ENCODE measurements around the gene GPR31.
A peak's percentile ranks its signal among the peaks of the same experiment; 100 is the strongest.
"Not testable (repeated sequence)": the region's sequence is repeated elsewhere in the genome, so short reads cannot be mapped to it uniquely, and the experiment has no call there.

GPR31 gene

GRCh38 chr6:167167699-167168098 lies 9.9 kb upstream of the GPR31 start:
- not testable (repeated sequence) for H3K4me3 ChIP-seq (ENCODE audit: low read depth in 1 of 2, low read length in 2 of 2); H3K36me3 ChIP-seq (ENCODE audit: control insufficient read depth in 1 of 2, insufficient read depth in 2 of 2, low read length in 2 of 2); H3K27ac ChIP-seq (ENCODE audit: low read depth, low read length); H3K9me3 ChIP-seq (ENCODE audit: control insufficient read depth in 1 of 2, low read length in 2 of 2); H3K4me1 ChIP-seq (ENCODE audit: control insufficient read depth in 1 of 2, insufficient read depth in 2 of 2, low read length in 2 of 2); H3K9ac ChIP-seq (ENCODE audit: low read depth in 1 of 2, low read length in 2 of 2); H3K27me3 ChIP-seq (ENCODE audit: control insufficient read depth in 1 of 2, insufficient read depth in 2 of 2, low read length in 2 of 2)

- H3K27ac ChIP-seq (ENCODE audit: low read depth, low read length): no peak overlapping the region
- H3K9me3 ChIP-seq (ENCODE audit: control insufficient read depth in 1 of 2, low read length in 2 of 2): no peaks in the 10 kb centered on the region
- no peaks in the 10 kb centered on the region for H3K27me3 ChIP-seq (ENCODE audit: control insufficient read depth in 1 of 2, insufficient read depth in 2 of 2, low read length in 2 of 2)
These were observed 8.2 kb upstream of the GPR31 start for GRCh38 chr6:167165858-167166471.

GRCh38 chr6:167164261-167164660 lies 6.5 kb upstream of the GPR31 start:
- Histone ChIP-seq H3K4me3 (ENCODE audit: low read depth in 1 of 2, low read length in 2 of 2) (no peak overlapping the region), H3K27me3 (ENCODE audit: control insufficient read depth in 1 of 2, insufficient read depth in 2 of 2, low read length in 2 of 2) (no peaks in the 10 kb centered on the region), H3K27ac (ENCODE audit: low read depth, low read length) (no peak overlapping the region), H3K36me3 (ENCODE audit: control insufficient read depth in 1 of 2, insufficient read depth in 2 of 2, low read length in 2 of 2) (no peaks in the 10 kb centered on the region), H3K9ac (ENCODE audit: low read depth in 1 of 2, low read length in 2 of 2) (no peak overlapping the region), H3K9me3 (ENCODE audit: control insufficient read depth in 1 of 2, low read length in 2 of 2) (no peaks in the 10 kb centered on the region), H3K4me1 (ENCODE audit: control insufficient read depth in 1 of 2, insufficient read depth in 2 of 2, low read length in 2 of 2) (peaks cover 7 to 8% of the 10 kb centered on the region in 2 donors)

More at GRCh38 chr6:167165858-167166471, 8.2 kb upstream of the GPR31 start:
- Histone ChIP-seq H3K9ac (ENCODE audit: low read depth in 1 of 2, low read length in 2 of 2) (no peak overlapping the region), H3K36me3 (ENCODE audit: control insufficient read depth in 1 of 2, insufficient read depth in 2 of 2, low read length in 2 of 2) (no peaks in the 10 kb centered on the region), H3K4me1 (ENCODE audit: control insufficient read depth in 1 of 2, insufficient read depth in 2 of 2, low read length in 2 of 2) (peaks cover 7 to 8% of the 10 kb centered on the region in 2 donors), H3K4me3 (ENCODE audit: low read depth in 1 of 2, low read length in 2 of 2) (no peak overlapping the region)

GRCh38 chr6:167163476-167164011 lies 5.8 kb upstream of the GPR31 start:
- H3K27ac ChIP-seq (ENCODE audit: low read depth, low read length): no peak overlapping the region
- no peak overlapping the region for H3K4me3 ChIP-seq (ENCODE audit: low read depth in 1 of 2, low read length in 2 of 2)
- H3K27me3 ChIP-seq (ENCODE audit: control insufficient read depth in 1 of 2, insufficient read depth in 2 of 2, low read length in 2 of 2): no peaks in the 10 kb centered on the region
- no peaks in the 10 kb centered on the region for H3K36me3 ChIP-seq (ENCODE audit: control insufficient read depth in 1 of 2, insufficient read depth in 2 of 2, low read length in 2 of 2)
- H3K9me3 ChIP-seq (ENCODE audit: control insufficient read depth in 1 of 2, low read length in 2 of 2): no peaks in the 10 kb centered on the region
- no peak overlapping the region for H3K9ac ChIP-seq (ENCODE audit: low read depth in 1 of 2, low read length in 2 of 2)
- H3K4me1 ChIP-seq (ENCODE audit: control insufficient read depth in 1 of 2, insufficient read depth in 2 of 2, low read length in 2 of 2): peaks cover 7 to 8% of the 10 kb centered on the region in 2 donors

- H3K27me3 ChIP-seq (ENCODE audit: control insufficient read depth in 1 of 2, insufficient read depth in 2 of 2, low read length in 2 of 2): no peaks in the 10 kb centered on the region
- H3K4me1 ChIP-seq (ENCODE audit: control insufficient read depth in 1 of 2, insufficient read depth in 2 of 2, low read length in 2 of 2): peaks cover 7 to 8% of the 10 kb centered on the region in 2 donors
- no peaks in the 10 kb centered on the region for H3K36me3 ChIP-seq (ENCODE audit: control insufficient read depth in 1 of 2, insufficient read depth in 2 of 2, low read length in 2 of 2)
- no peaks in the 10 kb centered on the region for H3K9me3 ChIP-seq (ENCODE audit: control insufficient read depth in 1 of 2, low read length in 2 of 2)
- no peak overlapping the region for H3K9ac ChIP-seq (ENCODE audit: low read depth in 1 of 2, low read length in 2 of 2)
- H3K4me3 ChIP-seq (ENCODE audit: low read depth in 1 of 2, low read length in 2 of 2): no peak overlapping the region
- H3K27ac ChIP-seq (ENCODE audit: low read depth, low read length): no peak overlapping the region
These were observed 4.8 kb upstream of the GPR31 start for GRCh38 chr6:167162591-167162990.

- Histone ChIP-seq H3K9me3 (ENCODE audit: control insufficient read depth in 1 of 2, low read length in 2 of 2) (no peaks in the 10 kb centered on the region), H3K36me3 (ENCODE audit: control insufficient read depth in 1 of 2, insufficient read depth in 2 of 2, low read length in 2 of 2) (no peaks in the 10 kb centered on the region), H3K4me3 (ENCODE audit: low read depth in 1 of 2, low read length in 2 of 2) (no peak overlapping the region), H3K27ac (ENCODE audit: low read depth, low read length) (no peak overlapping the region), H3K9ac (ENCODE audit: low read depth in 1 of 2, low read length in 2 of 2) (no peak overlapping the region), H3K4me1 (ENCODE audit: control insufficient read depth in 1 of 2, insufficient read depth in 2 of 2, low read length in 2 of 2) (peaks cover 7 to 8% of the 10 kb centered on the region in 2 donors), H3K27me3 (ENCODE audit: control insufficient read depth in 1 of 2, insufficient read depth in 2 of 2, low read length in 2 of 2) (no peaks in the 10 kb centered on the region)
These were observed 4.2 kb upstream of the GPR31 start for GRCh38 chr6:167161851-167162467.

- Histone ChIP-seq H3K9ac (ENCODE audit: low read depth in 1 of 2, low read length in 2 of 2) (no peak overlapping the region), H3K4me3 (ENCODE audit: low read depth in 1 of 2, low read length in 2 of 2) (no peak overlapping the region), H3K4me1 (ENCODE audit: control insufficient read depth in 1 of 2, insufficient read depth in 2 of 2, low read length in 2 of 2) (peaks cover 5 to 7% of the 10 kb centered on the region in 2 donors), H3K27me3 (ENCODE audit: control insufficient read depth in 1 of 2, insufficient read depth in 2 of 2, low read length in 2 of 2) (no peaks in the 10 kb centered on the region), H3K27ac (ENCODE audit: low read depth, low read length) (no peak overlapping the region), H3K9me3 (ENCODE audit: control insufficient read depth in 1 of 2, low read length in 2 of 2) (no peaks in the 10 kb centered on the region), H3K36me3 (ENCODE audit: control insufficient read depth in 1 of 2, insufficient read depth in 2 of 2, low read length in 2 of 2) (no peaks in the 10 kb centered on the region)
These were observed 366 bp downstream of the GPR31 start for GRCh38 chr6:167157414-167157813.

- no peaks in the 10 kb centered on the region for H3K9me3 ChIP-seq (ENCODE audit: control insufficient read depth in 1 of 2, low read length in 2 of 2)
- H3K4me3 ChIP-seq (ENCODE audit: low read depth in 1 of 2, low read length in 2 of 2): no peak overlapping the region
- no peak overlapping the region for H3K27ac ChIP-seq (ENCODE audit: low read depth, low read length)
- no peaks in the 10 kb centered on the region for H3K36me3 ChIP-seq (ENCODE audit: control insufficient read depth in 1 of 2, insufficient read depth in 2 of 2, low read length in 2 of 2)
- peaks cover 0 to 4% of the 10 kb centered on the region in 2 donors for H3K4me1 ChIP-seq (ENCODE audit: control insufficient read depth in 1 of 2, insufficient read depth in 2 of 2, low read length in 2 of 2)
- no peak overlapping the region for H3K9ac ChIP-seq (ENCODE audit: low read depth in 1 of 2, low read length in 2 of 2)
- H3K27me3 ChIP-seq (ENCODE audit: control insufficient read depth in 1 of 2, insufficient read depth in 2 of 2, low read length in 2 of 2): no peaks in the 10 kb centered on the region
These were observed 2.9 kb downstream of the GPR31 start for GRCh38 chr6:167154895-167155294.

GRCh38 chr6:167154291-167154690 lies 3.5 kb downstream of the GPR31 start:
- no peak overlapping the region for H3K27ac ChIP-seq (ENCODE audit: low read depth, low read length)
- no peak overlapping the region for H3K9ac ChIP-seq (ENCODE audit: low read depth in 1 of 2, low read length in 2 of 2)
- peaks cover 0 to 4% of the 10 kb centered on the region in 2 donors for H3K4me1 ChIP-seq (ENCODE audit: control insufficient read depth in 1 of 2, insufficient read depth in 2 of 2, low read length in 2 of 2)
- H3K9me3 ChIP-seq (ENCODE audit: control insufficient read depth in 1 of 2, low read length in 2 of 2): no peaks in the 10 kb centered on the region
- H3K27me3 ChIP-seq (ENCODE audit: control insufficient read depth in 1 of 2, insufficient read depth in 2 of 2, low read length in 2 of 2): no peaks in the 10 kb centered on the region
- no peaks in the 10 kb centered on the region for H3K36me3 ChIP-seq (ENCODE audit: control insufficient read depth in 1 of 2, insufficient read depth in 2 of 2, low read length in 2 of 2)
- no peak overlapping the region for H3K4me3 ChIP-seq (ENCODE audit: low read depth in 1 of 2, low read length in 2 of 2)

- Histone ChIP-seq H3K9ac (ENCODE audit: low read depth in 1 of 2, low read length in 2 of 2) (peak overlapping the region in 1 of 2 donors; percentile 33), H3K9me3 (ENCODE audit: control insufficient read depth in 1 of 2, low read length in 2 of 2) (no peaks in the 10 kb centered on the region), H3K4me1 (ENCODE audit: control insufficient read depth in 1 of 2, insufficient read depth in 2 of 2, low read length in 2 of 2) (peaks cover 0 to 4% of the 10 kb centered on the region in 2 donors), H3K36me3 (ENCODE audit: control insufficient read depth in 1 of 2, insufficient read depth in 2 of 2, low read length in 2 of 2) (no peaks in the 10 kb centered on the region), H3K27ac (ENCODE audit: low read depth, low read length) (no peak overlapping the region), H3K4me3 (ENCODE audit: low read depth in 1 of 2, low read length in 2 of 2) (peak overlapping the region; percentile 11 to 25), H3K27me3 (ENCODE audit: control insufficient read depth in 1 of 2, insufficient read depth in 2 of 2, low read length in 2 of 2) (no peaks in the 10 kb centered on the region)
These were observed 4.2 kb downstream of the GPR31 start for GRCh38 chr6:167153521-167153959.
